ENCODE measurements around the gene STYK1. TPM values are rescaled to one million over a fixed set of nuclear protein-coding genes. Genes with fewer than 3 reads are reported as not detected.
"Not testable (repeated sequence)": the region's sequence is repeated elsewhere in the genome, so short reads cannot be mapped to it uniquely, and the experiment has no call there.

The STYK1 gene
- total RNA-seq, 1 donor from 2014 or later, result not detected

GRCh38 chr12:10590966-10591365 lies 82.9 kb downstream of the STYK1 start:
- Histone ChIP-seq H3K4me3 (ENCODE audit: low read length in 3 of 3) (no peak overlapping the region), H3K9ac (ENCODE audit: low read depth in 1 of 3, low read length in 3 of 3) (no peak overlapping the region), H3K4me1 (ENCODE audit: control insufficient read depth in 3 of 3, insufficient read depth in 3 of 3, low read length in 3 of 3) (no peaks in the 10 kb centered on the region), H3K27me3 (ENCODE audit: control insufficient read depth in 3 of 3, insufficient read depth in 3 of 3, low read length in 3 of 3) (no peaks in the 10 kb centered on the region), H3K36me3 (ENCODE audit: control insufficient read depth in 3 of 3, insufficient read depth in 3 of 3, low read length in 3 of 3) (peaks cover 0 to 4% (median 0%) of the 10 kb centered on the region in 3 donors), H3K27ac (ENCODE audit: low read depth, low read length) (no peak overlapping the region), H3K9me3 (ENCODE audit: control insufficient read depth in 3 of 3, low read length in 3 of 3) (no peaks in the 10 kb centered on the region)

GRCh38 chr12:10584415-10584814 lies 89.4 kb downstream of the STYK1 start:
- Histone ChIP-seq H3K36me3 (ENCODE audit: control insufficient read depth in 3 of 3, insufficient read depth in 3 of 3, low read length in 3 of 3) (peaks cover 3 to 5% (median 3%) of the 10 kb centered on the region in 3 donors), H3K27me3 (ENCODE audit: control insufficient read depth in 3 of 3, insufficient read depth in 3 of 3, low read length in 3 of 3) (no peaks in the 10 kb centered on the region), H3K9ac (ENCODE audit: low read depth in 1 of 3, low read length in 3 of 3) (no peak overlapping the region), H3K27ac (ENCODE audit: low read depth, low read length) (no peak overlapping the region), H3K4me3 (ENCODE audit: low read length in 3 of 3) (no peak overlapping the region), H3K9me3 (ENCODE audit: control insufficient read depth in 3 of 3, low read length in 3 of 3) (no peaks in the 10 kb centered on the region), H3K4me1 (ENCODE audit: control insufficient read depth in 3 of 3, insufficient read depth in 3 of 3, low read length in 3 of 3) (no peaks in the 10 kb centered on the region)

- Histone ChIP-seq H3K9ac (ENCODE audit: low read depth in 1 of 3, low read length in 3 of 3) (no peak overlapping the region), H3K4me3 (ENCODE audit: low read length in 3 of 3) (no peak overlapping the region), H3K4me1 (ENCODE audit: control insufficient read depth in 3 of 3, insufficient read depth in 3 of 3, low read length in 3 of 3) (no peaks in the 10 kb centered on the region), H3K36me3 (ENCODE audit: control insufficient read depth in 3 of 3, insufficient read depth in 3 of 3, low read length in 3 of 3) (peaks cover 3 to 5% (median 3%) of the 10 kb centered on the region in 3 donors), H3K9me3 (ENCODE audit: control insufficient read depth in 3 of 3, low read length in 3 of 3) (no peaks in the 10 kb centered on the region), H3K27ac (ENCODE audit: low read depth, low read length) (no peak overlapping the region), H3K27me3 (ENCODE audit: control insufficient read depth in 3 of 3, insufficient read depth in 3 of 3, low read length in 3 of 3) (no peaks in the 10 kb centered on the region)
These were observed 91.1 kb downstream of the STYK1 start for GRCh38 chr12:10582704-10583103.

GRCh38 chr12:10582133-10582532 lies 91.7 kb downstream of the STYK1 start:
- not testable (repeated sequence) for H3K27ac ChIP-seq (ENCODE audit: low read depth, low read length); H3K36me3 ChIP-seq (ENCODE audit: control insufficient read depth in 3 of 3, insufficient read depth in 3 of 3, low read length in 3 of 3); H3K9me3 ChIP-seq (ENCODE audit: control insufficient read depth in 3 of 3, low read length in 3 of 3); H3K9ac ChIP-seq (ENCODE audit: low read depth in 1 of 3, low read length in 3 of 3); H3K27me3 ChIP-seq (ENCODE audit: control insufficient read depth in 3 of 3, insufficient read depth in 3 of 3, low read length in 3 of 3); H3K4me3 ChIP-seq (ENCODE audit: low read length in 3 of 3); H3K4me1 ChIP-seq (ENCODE audit: control insufficient read depth in 3 of 3, insufficient read depth in 3 of 3, low read length in 3 of 3)

- H3K4me3 ChIP-seq (ENCODE audit: low read length in 3 of 3), result no peak overlapping the region
- H3K27ac ChIP-seq (ENCODE audit: low read depth, low read length), result no peak overlapping the region
These were observed 99.5 kb downstream of the STYK1 start for GRCh38 chr12:10574307-10574706.

GRCh38 chr12:10572021-10572490 lies 101.8 kb downstream of the STYK1 start:
- not testable (repeated sequence) for H3K9ac ChIP-seq (ENCODE audit: low read depth in 1 of 3, low read length in 3 of 3); H3K4me1 ChIP-seq (ENCODE audit: control insufficient read depth in 3 of 3, insufficient read depth in 3 of 3, low read length in 3 of 3); H3K9me3 ChIP-seq (ENCODE audit: control insufficient read depth in 3 of 3, low read length in 3 of 3); H3K27me3 ChIP-seq (ENCODE audit: control insufficient read depth in 3 of 3, insufficient read depth in 3 of 3, low read length in 3 of 3); H3K36me3 ChIP-seq (ENCODE audit: control insufficient read depth in 3 of 3, insufficient read depth in 3 of 3, low read length in 3 of 3); H3K4me3 ChIP-seq (ENCODE audit: low read length in 3 of 3); H3K27ac ChIP-seq (ENCODE audit: low read depth, low read length)

More at GRCh38 chr12:10574307-10574706, 99.5 kb downstream of the STYK1 start:
- H3K9ac ChIP-seq (ENCODE audit: low read depth in 1 of 3, low read length in 3 of 3), result no peak overlapping the region
- no peaks in the 10 kb centered on the region for H3K9me3 ChIP-seq (ENCODE audit: control insufficient read depth in 3 of 3, low read length in 3 of 3)
- no peaks in the 10 kb centered on the region for H3K4me1 ChIP-seq (ENCODE audit: control insufficient read depth in 3 of 3, insufficient read depth in 3 of 3, low read length in 3 of 3)
- H3K27me3 ChIP-seq (ENCODE audit: control insufficient read depth in 3 of 3, insufficient read depth in 3 of 3, low read length in 3 of 3), result no peaks in the 10 kb centered on the region
- no peaks in the 10 kb centered on the region for H3K36me3 ChIP-seq (ENCODE audit: control insufficient read depth in 3 of 3, insufficient read depth in 3 of 3, low read length in 3 of 3)

GRCh38 chr12:10571141-10571540 lies 102.7 kb downstream of the STYK1 start:
- no peak overlapping the region for H3K27ac ChIP-seq (ENCODE audit: low read depth, low read length)
- H3K9me3 ChIP-seq (ENCODE audit: control insufficient read depth in 3 of 3, low read length in 3 of 3), result no peaks in the 10 kb centered on the region
- no peak overlapping the region for H3K4me3 ChIP-seq (ENCODE audit: low read length in 3 of 3)
- no peaks in the 10 kb centered on the region for H3K4me1 ChIP-seq (ENCODE audit: control insufficient read depth in 3 of 3, insufficient read depth in 3 of 3, low read length in 3 of 3)
- no peaks in the 10 kb centered on the region for H3K27me3 ChIP-seq (ENCODE audit: control insufficient read depth in 3 of 3, insufficient read depth in 3 of 3, low read length in 3 of 3)
- H3K36me3 ChIP-seq (ENCODE audit: control insufficient read depth in 3 of 3, insufficient read depth in 3 of 3, low read length in 3 of 3), result no peaks in the 10 kb centered on the region
- H3K9ac ChIP-seq (ENCODE audit: low read depth in 1 of 3, low read length in 3 of 3), result no peak overlapping the region

Other genes with a start within 250 kb of the STYK1 start
- gene KLRC2, start 238.0 kb downstream of the STYK1 start, total RNA-seq, result 1.0 TPM
- 1.0 TPM for gene KLRC1, start 220.7 kb downstream of the STYK1 start, total RNA-seq
- 1.0 TPM for gene EIF2S3B, start 168.2 kb downstream of the STYK1 start, total RNA-seq
- gene MAGOHB, start 60.4 kb downstream of the STYK1 start, total RNA-seq, result 13.0 TPM
- 172 TPM for gene YBX3, start 49.3 kb upstream of the STYK1 start, total RNA-seq
- gene TAS2R7, start 128.6 kb upstream of the STYK1 start, total RNA-seq, result not detected
- not detected for gene TAS2R8, start 133.2 kb upstream of the STYK1 start, total RNA-seq
- 0.52 TPM for gene TAS2R9, start 136.1 kb upstream of the STYK1 start, total RNA-seq
- 2.1 TPM for gene TAS2R10, start 152.3 kb upstream of the STYK1 start, total RNA-seq
- 2.6 TPM for gene PRR4, start 175.4 kb upstream of the STYK1 start, total RNA-seq
- 31.8 TPM for gene PRH1, start 210.2 kb upstream of the STYK1 start, total RNA-seq
- gene TAS2R13, start 235.5 kb upstream of the STYK1 start, total RNA-seq, result 4.2 TPM

All from skeletal muscle tissue (tissue), 4 donors.